Osteoblast (primary cell): ENCODE measurements around the gene IQGAP1. TPM values are rescaled to one million over a fixed set of nuclear protein-coding genes. Genes with fewer than 3 reads are reported as not detected.

Experiments used
- DNase-seq: peaks from one replicate; pipeline ENCODE4 v3.0.0; 2011; ENCODE audit warnings: low spot score, mixed read lengths; ENCODE audit not compliant: insufficient read length; ENCODE audit errors: missing footprints
- H2AFZ ChIP-seq: 2 replicates; pipeline ENCODE4 v1.6.0; 2011; ENCODE audit warnings: mild to moderate bottlenecking, low read length
- H3K27ac ChIP-seq: 2 replicates; pipeline ENCODE4 v1.5.1; 2011; ENCODE audit warnings: mild to moderate bottlenecking, low read depth, low read length, moderate library complexity
- H3K27me3 ChIP-seq: 2 replicates; pipeline ENCODE4 v1.6.0; 2012; ENCODE audit warnings: mild to moderate bottlenecking, control low read depth, inconsistent platforms, low read length, moderate library complexity; ENCODE audit not compliant: insufficient read depth
- H3K36me3 ChIP-seq: 2 replicates; pipeline ENCODE4 v1.5.1; 2011; ENCODE audit warnings: mild to moderate bottlenecking, low read length, control low read depth, moderate library complexity; ENCODE audit not compliant: insufficient read depth
- H3K4me1 ChIP-seq: 2 replicates; pipeline ENCODE4 v1.5.1; 2011; ENCODE audit warnings: mild to moderate bottlenecking, low read length, control low read depth, moderate library complexity; ENCODE audit not compliant: insufficient read depth
- H3K4me2 ChIP-seq: 2 replicates; pipeline ENCODE4 v1.6.0; 2011; ENCODE audit warnings: mild to moderate bottlenecking, low read length; ENCODE audit not compliant: insufficient read depth
- H3K4me3 ChIP-seq: fragments of 200-600 bp; sonication (generic); 3 replicates; pipeline ENCODE4 v1.5.1; 2012; ENCODE audit warnings: mild to moderate bottlenecking, low read length, inconsistent platforms; ENCODE audit not compliant: insufficient read depth
- H3K79me2 ChIP-seq: 2 replicates; pipeline ENCODE4 v1.6.0; 2012; ENCODE audit warnings: mild to moderate bottlenecking, low read length, control low read depth, inconsistent platforms; ENCODE audit not compliant: insufficient read depth
- H3K9me3 ChIP-seq: 2 replicates; pipeline ENCODE4 v1.5.1; 2011; ENCODE audit warnings: low read depth, low read length, control low read depth
- H4K20me1 ChIP-seq: 2 replicates; pipeline ENCODE4 v1.6.0; 2012; ENCODE audit warnings: mild to moderate bottlenecking, low read length, control low read depth; ENCODE audit not compliant: insufficient read depth
- CTCF ChIP-seq: IDR thresholded peaks from 2 replicates; pipeline ENCODE4 v1.5.1; 2011; ENCODE audit warnings: mild to moderate bottlenecking, low read depth, low read length, moderate library complexity; ENCODE audit errors: extremely low read depth
- small RNA-seq: library from RNA; depleted of rRNA; stranded (forward); fragments of <200 nt; gene quantifications from one replicate; pipeline ENCODE3, GENCODE V24; 2012
- total RNA-seq: library from RNA; depleted of rRNA; stranded (reverse); fragments of >200 nt; gene quantifications from 2 replicates; pipeline ENCODE4 v1.2.3, GENCODE V29; 2012

IQGAP1 gene
- total RNA-seq, 1 donor, result 259 TPM

GRCh38 chr15:90550919-90551318, 162.9 kb downstream of the IQGAP1 start:
- Histone ChIP-seq H3K9me3 (no peaks in the 10 kb centered on the region), H3K4me1 (peaks cover 34% of the 10 kb centered on the region), H3K36me3 (peaks cover 5% of the 10 kb centered on the region), H3K79me2 (peaks cover 43% of the 10 kb centered on the region), H3K27me3 (no peaks in the 10 kb centered on the region), H3K4me2 (no peak overlapping the region), H3K4me3 (no peak overlapping the region), H4K20me1 (no peaks in the 10 kb centered on the region), H2AFZ (no peak overlapping the region), H3K27ac (no peak overlapping the region)
- TF ChIP-seq CTCF, result no peak
- DNase-seq, result no peak

Small RNAs within 50 kb of the gene (small RNA-seq; reads per million reads assigned to genes)
- not detected for gene NDUFA3P4

Other genes starting within 250 kb of the IQGAP1 start
- 8.7 and 15.9 TPM in 2 replicates for gene SEMA4B, start 186.9 kb upstream of the IQGAP1 start, total RNA-seq
- 21.4 and 23.0 TPM in 2 replicates for gene CIB1, start 154.3 kb upstream of the IQGAP1 start, total RNA-seq
- 8.0 and 9.7 TPM in 2 replicates for gene GDPGP1, start 154.0 kb upstream of the IQGAP1 start, total RNA-seq
- gene TTLL13, start 138.7 kb upstream of the IQGAP1 start, total RNA-seq, result under 0.01 TPM in 2 replicates
- gene NGRN, start 122.6 kb upstream of the IQGAP1 start, total RNA-seq, result 56.0 and 68.4 TPM in 2 replicates
- 1.8 and 2.4 TPM in 2 replicates for gene ZNF774, start 36.0 kb upstream of the IQGAP1 start, total RNA-seq
- 25.0 and 29.2 TPM in 2 replicates for gene CRTC3, start 141.7 kb downstream of the IQGAP1 start, total RNA-seq